Measurements from ENCODE around the gene TAF1B. TPM values are rescaled to one million over a fixed set of nuclear protein-coding genes. Genes with fewer than 3 reads are reported as not detected.

Gene TAF1B
- total RNA-seq, 6 experiments from 2014 or later: 4.8 to 8.1 (median 6.6) TPM

- TF ChIP-seq POLR2A (IDR thresholded peaks at IDR 0.05): no peak
- TF ChIP-seq CTCF (IDR thresholded peaks at IDR 0.05): no peak
- WGBS (ENCODE audit: insufficient coverage, low coverage, low lambda C conversion rate, missing lambda C conversion rate): 78% methylated on average over 1 of the region's 4 CpGs
- H3K36me3 ChIP-seq: no peaks in the 10 kb centered on the region
- no peaks in the 10 kb centered on the region for H3K27me3 ChIP-seq
- H3K4me1 ChIP-seq: no peaks in the 10 kb centered on the region
- peak in 1 of 3 donors; percentile 21 for DNase-seq
- H3K4me3 ChIP-seq: no peak overlapping the region
- H3K9me3 ChIP-seq: no peaks in the 10 kb centered on the region
- H3K27ac ChIP-seq: no peak overlapping the region
- intact Hi-C loops (cut with DNase I): no loop called here
- ATAC-seq: no peak
These were observed 46.2 kb upstream of the TAF1B start for GRCh38 chr2:9797086-9797485.

DNA sequence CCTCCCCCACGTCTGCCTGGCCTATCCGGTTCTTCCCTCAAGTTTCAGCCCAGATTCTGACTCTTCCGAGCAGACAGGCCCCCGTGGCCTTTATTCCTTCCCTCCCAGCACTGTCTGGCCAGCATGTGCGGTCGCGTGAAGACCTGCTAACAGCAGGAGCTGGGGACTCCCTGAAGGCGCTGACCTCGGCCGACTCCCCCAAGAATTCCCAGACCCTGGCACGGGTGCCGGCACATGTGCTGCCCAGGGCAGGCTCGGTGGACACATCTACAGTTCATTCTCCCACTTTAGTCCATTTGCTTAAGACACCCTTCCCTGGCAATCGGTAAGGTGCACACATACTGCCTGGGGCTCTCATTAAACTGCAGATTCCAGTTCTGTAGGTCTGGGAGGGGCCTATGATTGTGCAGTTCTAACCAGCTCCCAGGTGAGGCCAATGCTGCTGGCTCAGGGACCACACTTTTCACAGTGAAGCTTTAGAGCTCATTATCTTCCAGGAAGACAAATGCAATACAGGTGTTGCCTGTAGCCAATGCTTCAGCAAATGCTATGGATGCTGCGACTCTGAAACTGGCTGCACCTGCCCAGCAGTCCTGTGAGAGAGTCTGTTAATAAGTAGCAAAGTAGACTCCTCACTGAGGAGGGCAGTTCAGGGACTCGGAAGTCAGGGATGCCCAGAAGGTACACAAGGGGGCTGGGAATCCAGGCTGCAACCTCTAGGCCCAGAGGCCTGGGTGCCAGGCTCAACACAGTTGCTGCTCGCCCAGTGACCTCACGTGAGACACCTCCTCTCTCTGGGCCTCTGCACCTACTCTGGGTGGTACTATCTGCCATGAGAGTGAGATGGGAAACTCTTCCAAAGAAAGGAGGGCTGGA is 45.4 kb upstream of the TAF1B start:
- intact Hi-C loops (cut with DNase I): no loop called here
- Histone ChIP-seq H3K36me3 (no peaks in the 10 kb centered on the region), H3K4me3 (no peak overlapping the region), H3K4me1 (no peaks in the 10 kb centered on the region), H3K27ac (no peak overlapping the region), H3K27me3 (no peaks in the 10 kb centered on the region), H3K9me3 (no peaks in the 10 kb centered on the region)
- TF ChIP-seq CTCF (IDR thresholded peaks at IDR 0.05) (no peak), POLR2A (IDR thresholded peaks at IDR 0.05) (no peak)
- peak in 1 of 4 donors; percentile 10 for ATAC-seq
- peak in 1 of 3 donors; percentile 51 for DNase-seq
- WGBS (ENCODE audit: insufficient coverage, low coverage, low lambda C conversion rate, missing lambda C conversion rate): 61% methylated on average over 9 of the region's 18 CpGs

DNA sequence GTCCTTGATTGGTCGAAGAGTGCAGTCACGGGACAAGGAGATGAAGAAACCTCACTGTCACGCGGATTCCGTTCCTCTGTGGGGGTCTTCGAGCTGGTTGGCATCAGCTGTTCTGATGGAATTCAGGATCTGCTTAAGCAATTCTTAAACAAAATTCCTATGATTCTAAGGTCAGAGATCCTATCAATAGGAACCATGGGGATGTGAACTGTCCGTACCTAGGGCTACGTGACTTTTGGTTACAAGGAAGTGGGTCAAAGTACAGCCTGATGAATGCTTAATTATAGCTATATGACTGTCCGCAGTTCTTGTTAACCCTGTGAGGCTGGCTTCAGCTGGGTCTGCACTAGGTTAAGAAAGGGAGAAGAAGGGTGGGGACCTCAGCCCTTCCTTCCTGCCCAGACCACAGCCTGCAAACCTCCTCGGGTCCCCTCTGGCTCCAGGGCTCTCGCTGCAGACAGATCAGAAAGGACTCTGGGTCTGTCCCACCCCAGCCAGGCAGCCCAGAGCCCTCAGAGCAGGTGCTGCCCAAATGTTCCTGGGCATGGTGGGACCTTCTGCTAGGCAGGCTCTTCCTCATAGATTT is 44.2 kb upstream of the TAF1B start:
- H3K4me3 ChIP-seq: no peak overlapping the region
- no peaks in the 10 kb centered on the region for H3K36me3 ChIP-seq
- no peak for TF ChIP-seq CTCF (IDR thresholded peaks at IDR 0.05)
- no peaks in the 10 kb centered on the region for H3K9me3 ChIP-seq
- H3K27me3 ChIP-seq: no peaks in the 10 kb centered on the region
- DNase-seq: peak in 1 of 3 donors; percentile 45
- H3K4me1 ChIP-seq: no peaks in the 10 kb centered on the region
- no peak overlapping the region for H3K27ac ChIP-seq
- peak; percentile 15 to 39 (median 31) for ATAC-seq
- 52% methylated on average over 9 of the region's 11 CpGs for WGBS (ENCODE audit: insufficient coverage, low coverage, low lambda C conversion rate, missing lambda C conversion rate)
- intact Hi-C loops (cut with DNase I): no loop called here

DNA sequence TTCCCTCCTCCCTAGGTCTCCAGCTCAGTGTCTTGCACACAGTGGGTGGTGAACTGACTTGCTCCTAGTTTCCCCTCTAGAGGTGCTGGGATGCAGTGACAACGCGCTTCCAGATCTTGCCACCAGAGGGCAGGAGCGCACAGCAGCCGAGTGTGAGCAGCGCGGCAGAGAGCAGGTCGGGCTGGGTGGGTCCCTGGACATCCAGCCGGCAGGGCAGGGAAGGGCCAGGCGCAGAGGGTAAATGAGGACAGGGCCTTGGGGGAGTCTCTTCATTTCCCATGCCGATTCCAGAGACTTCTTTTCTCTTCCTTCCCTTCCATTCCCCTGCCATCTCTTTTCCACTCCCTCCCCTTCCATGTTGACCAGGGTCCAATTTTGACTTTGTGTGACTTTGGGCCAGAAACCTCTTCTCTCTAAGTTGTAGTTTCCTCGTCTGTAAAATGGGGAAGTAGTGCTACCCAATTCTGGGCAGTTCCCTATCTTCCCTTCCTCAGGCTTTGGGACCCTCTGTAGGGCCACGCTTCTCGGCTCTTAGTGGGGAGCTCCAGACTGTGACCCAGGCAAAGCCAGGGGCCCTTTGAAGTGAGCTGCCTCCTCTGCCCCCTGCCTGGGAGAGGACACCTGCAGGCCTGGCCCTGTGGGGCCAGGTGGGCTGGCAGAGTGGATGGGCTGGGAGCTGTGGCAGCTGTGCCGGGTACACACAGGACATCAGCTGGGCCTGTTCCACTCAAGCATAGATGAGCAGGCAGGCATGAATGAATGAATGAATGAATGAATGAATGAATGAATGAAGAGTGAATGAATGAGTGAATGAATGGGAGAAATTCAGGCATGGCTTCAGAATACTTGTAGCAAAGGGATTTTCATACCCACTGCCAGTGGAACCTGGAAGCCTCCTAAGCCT is 43.3 kb upstream of the TAF1B start:
- ATAC-seq (peak; percentile 89 to 92 (median 91)), DNase-seq (peak; percentile 82 to 85 (median 82))
- Histone ChIP-seq H3K4me1 (no peaks in the 10 kb centered on the region), H3K9me3 (no peaks in the 10 kb centered on the region), H3K36me3 (no peaks in the 10 kb centered on the region), H3K4me3 (no peak overlapping the region), H3K27ac (no peak overlapping the region), H3K27me3 (no peaks in the 10 kb centered on the region)
- TF ChIP-seq CTCF (IDR thresholded peaks at IDR 0.05) (peak; percentile 88 to 96 (median 94)), POLR2A (IDR thresholded peaks at IDR 0.05) (no peak)
- 22% methylated on average over 4 of the region's 14 CpGs for WGBS (ENCODE audit: insufficient coverage, low coverage, low lambda C conversion rate, missing lambda C conversion rate)
- intact Hi-C loops (cut with DNase I): loop anchor here (10.0 kb wide), 3 partner anchors 145 to 625 kb away; no protein-coding TSS in a partner anchor
